Right lobe of liver (tissue), 6 donors: ENCODE data around the gene BSG. TPM values are rescaled to one million over a fixed set of nuclear protein-coding genes. Genes with fewer than 3 reads are reported as not detected.
A peak's percentile ranks its signal among the peaks of the same experiment; 100 is the strongest.

Experiments
- ATAC-seq, 4 donors: fragments of 200-7000 bp; cut with Tn5 transposase; one replicate each; pipeline ENCODE4 v1.9.1; 2020; ENCODE audit warnings: mild to moderate bottlenecking in 4 of 4, moderate library complexity in 4 of 4
- DNase-seq, 3 donors: peaks; one replicate each; pipeline ENCODE4 v3.0.0-alpha.2; 2020
- H3K27ac ChIP-seq, 3 donors: fragments of 200-600 bp; one replicate each; pipeline ENCODE4 v1.8.0; 2022
- H3K27me3 ChIP-seq, 2 donors: fragments of 200-600 bp; one replicate each; pipeline ENCODE4 v1.8.0; 2022
- H3K36me3 ChIP-seq, 4 donors: fragments of 200-600 bp; sonication (generic) in 1 of 4; one replicate each; pipeline versions ENCODE4 v1.5.1 to v1.8.0; 2017 to 2022; ENCODE audit warnings: control low read depth in 1 of 4
- H3K4me1 ChIP-seq, 4 donors: fragments of 200-600 bp; sonication (generic) in 1 of 4; one replicate each; pipeline versions ENCODE4 v1.5.1 to v1.8.0; 2017 to 2022; ENCODE audit warnings: control low read depth in 1 of 4
- H3K4me3 ChIP-seq, 3 donors: fragments of 200-600 bp; one replicate each; pipeline ENCODE4 v1.8.0; 2022
- H3K9me3 ChIP-seq, 4 donors: fragments of 200-600 bp; sonication (generic) in 1 of 4; one replicate each; pipeline versions ENCODE4 v1.5.1 to v1.8.0; 2017 to 2022; ENCODE audit warnings: control low read depth in 1 of 4
- POLR2A ChIP-seq: fragments of 450-650 bp; IDR thresholded peaks from one replicate; pipeline ENCODE4 v1.6.1; 2017; ENCODE audit warnings: antibody characterized with exemption, mild to moderate bottlenecking
- WGBS: methylation state at CpG from one replicate; pipeline ENCODE4 v1.1.6; 2018; ENCODE audit warnings: low coverage, low lambda C conversion rate; ENCODE audit not compliant: insufficient coverage; ENCODE audit errors: missing lambda C conversion rate; 5-methylcytosine and 5-hydroxymethylcytosine counted together
- intact Hi-C, 2 donors: fragments of 100-400 bp; cut with DNase I; formaldehyde crosslinking; loops; one replicate each; pipeline versions ENCODE4 v1.11.2 to v1.14.1; 2022
- total RNA-seq, 6 experiments: library from RNA; depleted of rRNA in 2 of 6; stranded (reverse); fragments of >200 nt in 2 of 6; fragmentation: NEBNext Ultra II Directional in 3 of 6; extraction: Animal tissue kit (Norgen Biotek cat#: 25700) in 3 of 6; gene quantifications; one replicate each; pipeline versions ENCODE4 v1.1.0 to v1.2.4, GENCODE V29; 2016 to 2023
- TF ChIP-seq, protein P1 (sequence below), 4 donors: fragments of 200-600 bp in 3 of 4; fragments of 450-650 bp in 1 of 4; IDR thresholded peaks; one replicate each; pipeline versions ENCODE4 v1.5.1 to v1.8.0; 2016 to 2022; ENCODE audit warnings: antibody characterized with exemption in 4 of 4, mild to moderate bottlenecking in 2 of 4
- donor health status: DM: no; HTN: yes; CAD: no.
- donor health status: DM: no; HTN: no; CAD: no.
- donor health status: DM: no; HTN: no; CAD: no.
- donor health status: DM: no; HTN: yes; CAD: no.
- donor health status: DM: no; HTN: yes; CAD: no.

Gene BSG
- total RNA-seq, 6 experiments from 2014 or later: 88.6 to 369 (median 124) TPM

- peak overlapping the region; percentile 29 to 81 (median 77) for H3K27ac ChIP-seq
- intact Hi-C loops: no loop called here
- ATAC-seq (peak in 2 of 4 donors; percentile 1 to 3), DNase-seq (peak; percentile 45 to 66 (median 63))
- H3K27me3 ChIP-seq: no peaks in the 10 kb centered on the region
- H3K9me3 ChIP-seq: no peaks in the 10 kb centered on the region
- H3K4me3 ChIP-seq: peak overlapping the region; percentile 44 to 98 (median 95)
- TF ChIP-seq, protein P1, sequence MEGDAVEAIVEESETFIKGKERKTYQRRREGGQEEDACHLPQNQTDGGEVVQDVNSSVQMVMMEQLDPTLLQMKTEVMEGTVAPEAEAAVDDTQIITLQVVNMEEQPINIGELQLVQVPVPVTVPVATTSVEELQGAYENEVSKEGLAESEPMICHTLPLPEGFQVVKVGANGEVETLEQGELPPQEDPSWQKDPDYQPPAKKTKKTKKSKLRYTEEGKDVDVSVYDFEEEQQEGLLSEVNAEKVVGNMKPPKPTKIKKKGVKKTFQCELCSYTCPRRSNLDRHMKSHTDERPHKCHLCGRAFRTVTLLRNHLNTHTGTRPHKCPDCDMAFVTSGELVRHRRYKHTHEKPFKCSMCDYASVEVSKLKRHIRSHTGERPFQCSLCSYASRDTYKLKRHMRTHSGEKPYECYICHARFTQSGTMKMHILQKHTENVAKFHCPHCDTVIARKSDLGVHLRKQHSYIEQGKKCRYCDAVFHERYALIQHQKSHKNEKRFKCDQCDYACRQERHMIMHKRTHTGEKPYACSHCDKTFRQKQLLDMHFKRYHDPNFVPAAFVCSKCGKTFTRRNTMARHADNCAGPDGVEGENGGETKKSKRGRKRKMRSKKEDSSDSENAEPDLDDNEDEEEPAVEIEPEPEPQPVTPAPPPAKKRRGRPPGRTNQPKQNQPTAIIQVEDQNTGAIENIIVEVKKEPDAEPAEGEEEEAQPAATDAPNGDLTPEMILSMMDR (IDR thresholded peaks at IDR 0.05): no peak
- TF ChIP-seq POLR2A: no peak
- no peaks in the 10 kb centered on the region for H3K36me3 ChIP-seq
- H3K4me1 ChIP-seq: peaks cover 0 to 33% (median 13%) of the 10 kb centered on the region in 4 donors
- WGBS: 6% methylated on average over 31 of the region's 45 CpGs
Observed at GRCh38 chr19:570937-571565, 1.3 kb upstream of the BSG start.

GRCh38 chr19:571566-571974 is 826 bp upstream of the BSG start:
- TF ChIP-seq, protein P1 (IDR thresholded peaks at IDR 0.05): no peak
- TF ChIP-seq POLR2A: no peak
- peak in 2 of 3 donors; percentile 21 to 45 for DNase-seq
- 5% methylated on average over 14 of the region's 14 CpGs for WGBS
- intact Hi-C loops: no loop called here
- Histone ChIP-seq H3K27ac (peak overlapping the region; percentile 29 to 81 (median 77)), H3K36me3 (no peaks in the 10 kb centered on the region), H3K27me3 (no peaks in the 10 kb centered on the region), H3K9me3 (no peaks in the 10 kb centered on the region), H3K4me1 (peaks cover 0 to 38% (median 14%) of the 10 kb centered on the region in 4 donors), H3K4me3 (peak overlapping the region; percentile 44 to 98 (median 95))
- ATAC-seq: peak in 2 of 4 donors; percentile 3

DNA sequence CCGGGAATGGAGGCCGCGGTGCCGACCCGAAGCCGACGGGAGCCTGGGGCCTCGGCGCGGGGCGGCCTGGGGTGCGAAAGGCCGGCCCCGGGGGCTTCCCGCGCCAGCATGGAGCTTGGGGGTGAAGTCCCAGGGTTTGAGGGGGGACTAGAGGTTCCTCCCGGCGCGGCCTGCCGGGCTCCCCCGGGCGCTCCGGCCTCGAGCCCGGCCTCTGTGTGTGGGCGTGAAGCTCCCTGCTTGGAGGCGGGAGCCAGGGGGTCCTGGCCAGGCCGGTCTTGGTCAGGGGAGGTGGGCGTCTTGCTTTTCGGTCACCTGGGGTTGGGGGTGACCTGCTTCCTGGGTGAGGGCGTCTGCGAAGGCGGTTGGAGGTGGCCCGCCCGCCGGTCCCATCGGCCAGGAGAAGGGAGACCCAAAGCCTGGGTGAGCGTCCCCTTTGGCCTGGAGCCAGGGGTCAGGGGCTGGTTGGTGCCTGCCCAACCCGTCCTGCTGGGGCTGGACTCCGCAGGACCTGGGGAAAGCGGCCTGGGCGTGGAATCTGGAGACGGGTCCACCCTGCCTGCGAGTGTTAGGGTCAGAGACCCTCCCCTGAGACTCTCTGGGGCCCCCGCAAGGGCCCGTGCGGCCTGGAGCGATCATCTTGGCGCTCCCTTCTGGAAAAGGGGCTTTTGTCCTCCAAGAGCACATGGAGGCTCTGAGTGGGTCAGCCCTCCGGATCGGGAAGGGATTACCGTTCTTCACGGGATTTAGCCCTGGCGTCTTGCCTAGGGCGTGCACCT is 535 bp downstream of the BSG start:
- Histone ChIP-seq H3K36me3 (no peaks in the 10 kb centered on the region), H3K9me3 (no peaks in the 10 kb centered on the region), H3K4me3 (peak overlapping the region; percentile 95 to 98 (median 97)), H3K27me3 (no peaks in the 10 kb centered on the region), H3K27ac (peak overlapping the region; percentile 74 to 90 (median 76)), H3K4me1 (peaks cover 0 to 38% (median 14%) of the 10 kb centered on the region in 4 donors)
- peak; percentile 2 to 17 (median 6) for ATAC-seq
- intact Hi-C loops: no loop called here
- peak; percentile 67 to 77 (median 77) for DNase-seq
- 0% methylated on average over 6 of the region's 55 CpGs for WGBS
- TF ChIP-seq POLR2A: no peak
- TF ChIP-seq, protein P1 (IDR thresholded peaks at IDR 0.05): no peak

GRCh38 chr19:573519-573825 is 1.1 kb downstream of the BSG start:
- TF ChIP-seq POLR2A: no peak
- TF ChIP-seq, protein P1 (IDR thresholded peaks at IDR 0.05): no peak
- Histone ChIP-seq H3K27ac (peak overlapping the region; percentile 74 to 90 (median 76)), H3K4me1 (peaks cover 0 to 38% (median 14%) of the 10 kb centered on the region in 4 donors), H3K9me3 (no peaks in the 10 kb centered on the region), H3K27me3 (no peaks in the 10 kb centered on the region), H3K36me3 (no peaks in the 10 kb centered on the region), H3K4me3 (peak overlapping the region; percentile 95 to 98 (median 97))
- WGBS: 6% methylated on average over 8 of the region's 15 CpGs
- DNase-seq: no peak
- ATAC-seq: no peak
- intact Hi-C loops: no loop called here
